ENCODE results near the gene FGD2. TPM values are rescaled to one million over a fixed set of nuclear protein-coding genes. Genes with fewer than 3 reads are reported as not detected.
A peak's percentile ranks its signal among the peaks of the same experiment; 100 is the strongest.

Gene FGD2
- total and polyA plus RNA-seq, 2 donors: 8.5 to 22.1 TPM

- WGBS: 93% methylated on average over 4 of the region's 4 CpGs
- H3K9me3 ChIP-seq (ENCODE audit: control insufficient read depth in 2 of 2, insufficient read depth in 1 of 2, low read length in 1 of 2): no peaks in the 10 kb centered on the region
- DNase-seq (ENCODE audit: low read depth in 6 of 9, low spot score in 9 of 9): no peak
- H3K27ac ChIP-seq (ENCODE audit: low read depth in 1 of 2, low read length in 1 of 2): no peak overlapping the region
- no peaks in the 10 kb centered on the region for H3K4me1 ChIP-seq (ENCODE audit: control insufficient read depth in 2 of 2, insufficient read depth in 2 of 2, low read length in 2 of 2)
- no peaks in the 10 kb centered on the region for H3K27me3 ChIP-seq (ENCODE audit: control insufficient read depth in 2 of 2, insufficient read depth in 1 of 2, low read length in 1 of 2)
- H3K36me3 ChIP-seq (ENCODE audit: control insufficient read depth in 2 of 2, insufficient read depth in 2 of 2, low read length in 1 of 2): no peaks in the 10 kb centered on the region
- H3K4me3 ChIP-seq (ENCODE audit: low read length in 2 of 2): no peak overlapping the region
Measured at GRCh38 chr6:36999751-37000125, 5.7 kb upstream of the FGD2 start.

GRCh38 chr6:37004044-37004980 lies 1.1 kb upstream of the FGD2 start:
- 95% methylated on average over 11 of the region's 11 CpGs for WGBS
- no peak for DNase-seq (ENCODE audit: low read depth in 6 of 9, low spot score in 9 of 9)
- H3K27me3 ChIP-seq (ENCODE audit: control insufficient read depth in 2 of 2, insufficient read depth in 1 of 2, low read length in 1 of 2): no peaks in the 10 kb centered on the region
- H3K27ac ChIP-seq (ENCODE audit: low read depth in 1 of 2, low read length in 1 of 2): no peak overlapping the region
- no peaks in the 10 kb centered on the region for H3K36me3 ChIP-seq (ENCODE audit: control insufficient read depth in 2 of 2, insufficient read depth in 2 of 2, low read length in 1 of 2)
- no peaks in the 10 kb centered on the region for H3K9me3 ChIP-seq (ENCODE audit: control insufficient read depth in 2 of 2, insufficient read depth in 1 of 2, low read length in 1 of 2)
- peaks cover 0 to 9% of the 10 kb centered on the region in 2 donors for H3K4me1 ChIP-seq (ENCODE audit: control insufficient read depth in 2 of 2, insufficient read depth in 2 of 2, low read length in 2 of 2)
- no peak overlapping the region for H3K4me3 ChIP-seq (ENCODE audit: low read length in 2 of 2)

- Histone ChIP-seq H3K27me3 (ENCODE audit: control insufficient read depth in 2 of 2, insufficient read depth in 1 of 2, low read length in 1 of 2) (no peaks in the 10 kb centered on the region), H3K36me3 (ENCODE audit: control insufficient read depth in 2 of 2, insufficient read depth in 2 of 2, low read length in 1 of 2) (no peaks in the 10 kb centered on the region), H3K4me3 (ENCODE audit: low read length in 2 of 2) (peak overlapping the region in 1 of 2 donors; percentile 24), H3K27ac (ENCODE audit: low read depth in 1 of 2, low read length in 1 of 2) (peak overlapping the region in 1 of 2 donors; percentile 25), H3K4me1 (ENCODE audit: control insufficient read depth in 2 of 2, insufficient read depth in 2 of 2, low read length in 2 of 2) (peaks cover 0 to 9% of the 10 kb centered on the region in 2 donors), H3K9me3 (ENCODE audit: control insufficient read depth in 2 of 2, insufficient read depth in 1 of 2, low read length in 1 of 2) (no peaks in the 10 kb centered on the region)
- 88% methylated on average over 13 of the region's 13 CpGs for WGBS
- no peak for DNase-seq (ENCODE audit: low read depth in 6 of 9, low spot score in 9 of 9)
Measured at GRCh38 chr6:37005827-37006567, 542 bp downstream of the FGD2 start.

- WGBS: 95% methylated on average over 5 of the region's 5 CpGs
- no peak for DNase-seq (ENCODE audit: low read depth in 6 of 9, low spot score in 9 of 9)
- no peaks in the 10 kb centered on the region for H3K27me3 ChIP-seq (ENCODE audit: control insufficient read depth in 2 of 2, insufficient read depth in 1 of 2, low read length in 1 of 2)
- no peak overlapping the region for H3K27ac ChIP-seq (ENCODE audit: low read depth in 1 of 2, low read length in 1 of 2)
- peaks cover 0 to 2% of the 10 kb centered on the region in 2 donors for H3K36me3 ChIP-seq (ENCODE audit: control insufficient read depth in 2 of 2, insufficient read depth in 2 of 2, low read length in 1 of 2)
- peaks cover 0 to 2% of the 10 kb centered on the region in 2 donors for H3K9me3 ChIP-seq (ENCODE audit: control insufficient read depth in 2 of 2, insufficient read depth in 1 of 2, low read length in 1 of 2)
- H3K4me3 ChIP-seq (ENCODE audit: low read length in 2 of 2): peak overlapping the region; percentile 2 to 24
- peaks cover 0 to 9% of the 10 kb centered on the region in 2 donors for H3K4me1 ChIP-seq (ENCODE audit: control insufficient read depth in 2 of 2, insufficient read depth in 2 of 2, low read length in 2 of 2)
Measured at GRCh38 chr6:37006793-37007339, 1.4 kb downstream of the FGD2 start.

- peaks cover 0 to 3% of the 10 kb centered on the region in 2 donors for H3K9me3 ChIP-seq (ENCODE audit: control insufficient read depth in 2 of 2, insufficient read depth in 1 of 2, low read length in 1 of 2)
- H3K36me3 ChIP-seq (ENCODE audit: control insufficient read depth in 2 of 2, insufficient read depth in 2 of 2, low read length in 1 of 2): peaks cover 0 to 3% of the 10 kb centered on the region in 2 donors
- H3K27ac ChIP-seq (ENCODE audit: low read depth in 1 of 2, low read length in 1 of 2): no peak overlapping the region
- peaks cover 0 to 9% of the 10 kb centered on the region in 2 donors for H3K4me1 ChIP-seq (ENCODE audit: control insufficient read depth in 2 of 2, insufficient read depth in 2 of 2, low read length in 2 of 2)
- H3K27me3 ChIP-seq (ENCODE audit: control insufficient read depth in 2 of 2, insufficient read depth in 1 of 2, low read length in 1 of 2): no peaks in the 10 kb centered on the region
- WGBS: 68% methylated on average over 12 of the region's 12 CpGs
- H3K4me3 ChIP-seq (ENCODE audit: low read length in 2 of 2): no peak overlapping the region
- DNase-seq (ENCODE audit: low read depth in 6 of 9, low spot score in 9 of 9): peak in 1 of 9 donors; percentile 34
Measured at GRCh38 chr6:37007340-37008043, 2.0 kb downstream of the FGD2 start.

- Histone ChIP-seq H3K27me3 (ENCODE audit: control insufficient read depth in 2 of 2, insufficient read depth in 1 of 2, low read length in 1 of 2) (no peaks in the 10 kb centered on the region), H3K36me3 (ENCODE audit: control insufficient read depth in 2 of 2, insufficient read depth in 2 of 2, low read length in 1 of 2) (peaks cover 0 to 3% of the 10 kb centered on the region in 2 donors), H3K9me3 (ENCODE audit: control insufficient read depth in 2 of 2, insufficient read depth in 1 of 2, low read length in 1 of 2) (peaks cover 0 to 3% of the 10 kb centered on the region in 2 donors), H3K4me3 (ENCODE audit: low read length in 2 of 2) (no peak overlapping the region), H3K27ac (ENCODE audit: low read depth in 1 of 2, low read length in 1 of 2) (no peak overlapping the region), H3K4me1 (ENCODE audit: control insufficient read depth in 2 of 2, insufficient read depth in 2 of 2, low read length in 2 of 2) (peaks cover 0 to 9% of the 10 kb centered on the region in 2 donors)
- no peak for DNase-seq (ENCODE audit: low read depth in 6 of 9, low spot score in 9 of 9)
- 95% methylated on average over 15 of the region's 15 CpGs for WGBS
Measured at GRCh38 chr6:37008484-37009465, 3.3 kb downstream of the FGD2 start.

- H3K36me3 ChIP-seq (ENCODE audit: control insufficient read depth in 2 of 2, insufficient read depth in 2 of 2, low read length in 1 of 2): peaks cover 0 to 3% of the 10 kb centered on the region in 2 donors
- no peak for DNase-seq (ENCODE audit: low read depth in 6 of 9, low spot score in 9 of 9)
- 98% methylated on average over 10 of the region's 10 CpGs for whole genome bisulfite sequencing
- H3K9me3 ChIP-seq (ENCODE audit: control insufficient read depth in 2 of 2, insufficient read depth in 1 of 2, low read length in 1 of 2): peaks cover 0 to 3% of the 10 kb centered on the region in 2 donors
- no peaks in the 10 kb centered on the region for H3K27me3 ChIP-seq (ENCODE audit: control insufficient read depth in 2 of 2, insufficient read depth in 1 of 2, low read length in 1 of 2)
- H3K27ac ChIP-seq (ENCODE audit: low read depth in 1 of 2, low read length in 1 of 2): no peak overlapping the region
- H3K4me1 ChIP-seq (ENCODE audit: control insufficient read depth in 2 of 2, insufficient read depth in 2 of 2, low read length in 2 of 2): peaks cover 0 to 6% of the 10 kb centered on the region in 2 donors
- H3K4me3 ChIP-seq (ENCODE audit: low read length in 2 of 2): no peak overlapping the region
Measured at GRCh38 chr6:37010402-37010892, 5.0 kb downstream of the FGD2 start.

Data from thymus (tissue), 11 donors.